Hepatic stellate cell (primary cell): ENCODE results near the gene ADGRV1.
A peak's percentile ranks its signal among the peaks of the same experiment; 100 is the strongest.

ENCODE experiments used
- DNase-seq: peaks from one replicate; pipeline ENCODE4 v3.0.0; 2011; ENCODE audit warnings: low spot score

The ADGRV1 gene

GRCh38 chr5:91070761-91071550, 512.4 kb downstream of the ADGRV1 start:
- no peak for DNase-seq

- no peak for DNase-seq
Measured at GRCh38 chr5:91072881-91073280, 514.3 kb downstream of the ADGRV1 start.

- no peak for DNase-seq
Measured at GRCh38 chr5:91074615-91075014, 516.0 kb downstream of the ADGRV1 start.

- DNase-seq, result no peak
Measured at GRCh38 chr5:91076138-91076537, 517.5 kb downstream of the ADGRV1 start.

GRCh38 chr5:91077623-91078022, 519.0 kb downstream of the ADGRV1 start:
- no peak for DNase-seq

GRCh38 chr5:91079037-91079436, 520.4 kb downstream of the ADGRV1 start:
- no peak for DNase-seq

- DNase-seq, result no peak
Measured at GRCh38 chr5:91089758-91090157, 531.2 kb downstream of the ADGRV1 start.

- no peak for DNase-seq
Measured at GRCh38 chr5:91090995-91091394, 532.4 kb downstream of the ADGRV1 start.

GRCh38 chr5:91091471-91092234, 533.1 kb downstream of the ADGRV1 start:
- DNase-seq, result no peak

- DNase-seq, result no peak
Measured at GRCh38 chr5:91092859-91093783, 534.5 kb downstream of the ADGRV1 start.

- DNase-seq, result no peak
Measured at GRCh38 chr5:91095313-91095712, 536.7 kb downstream of the ADGRV1 start.

- no peak for DNase-seq
Measured at GRCh38 chr5:91095786-91096385, 537.3 kb downstream of the ADGRV1 start.

- DNase-seq, result no peak
Measured at GRCh38 chr5:91098541-91098940, 539.9 kb downstream of the ADGRV1 start.

- DNase-seq, result peak; percentile 64
Measured at GRCh38 chr5:91101600-91102379, 543.2 kb downstream of the ADGRV1 start.

- no peak for DNase-seq
Measured at GRCh38 chr5:91103353-91104061, 544.9 kb downstream of the ADGRV1 start.

- DNase-seq, result no peak
Measured at GRCh38 chr5:91104062-91104448, 545.5 kb downstream of the ADGRV1 start.

GRCh38 chr5:91106842-91107511, 548.4 kb downstream of the ADGRV1 start:
- no peak for DNase-seq

GRCh38 chr5:91109634-91110033, 551.0 kb downstream of the ADGRV1 start:
- no peak for DNase-seq

GRCh38 chr5:91110686-91111085, 552.1 kb downstream of the ADGRV1 start:
- DNase-seq, result no peak
